VCaP (cell line): Measurements from ENCODE around the gene FAM83G.
"Not testable (repeated sequence)": the region's sequence is repeated elsewhere in the genome, so short reads cannot be mapped to it uniquely, and the experiment has no call there.

ENCODE experiments used
- H3K27ac ChIP-seq: fragments of 450-650 bp; 2 replicates; pipeline ENCODE4 v1.5.1; 2017
- TF ChIP-seq, protein P1 (sequence below): fragments of 450-650 bp; conservative IDR thresholded peaks from 2 replicates; pipeline ENCODE4 v1.5.1; 2017; ENCODE audit warnings: mild to moderate bottlenecking, moderate library complexity

The FAM83G gene

DNA sequence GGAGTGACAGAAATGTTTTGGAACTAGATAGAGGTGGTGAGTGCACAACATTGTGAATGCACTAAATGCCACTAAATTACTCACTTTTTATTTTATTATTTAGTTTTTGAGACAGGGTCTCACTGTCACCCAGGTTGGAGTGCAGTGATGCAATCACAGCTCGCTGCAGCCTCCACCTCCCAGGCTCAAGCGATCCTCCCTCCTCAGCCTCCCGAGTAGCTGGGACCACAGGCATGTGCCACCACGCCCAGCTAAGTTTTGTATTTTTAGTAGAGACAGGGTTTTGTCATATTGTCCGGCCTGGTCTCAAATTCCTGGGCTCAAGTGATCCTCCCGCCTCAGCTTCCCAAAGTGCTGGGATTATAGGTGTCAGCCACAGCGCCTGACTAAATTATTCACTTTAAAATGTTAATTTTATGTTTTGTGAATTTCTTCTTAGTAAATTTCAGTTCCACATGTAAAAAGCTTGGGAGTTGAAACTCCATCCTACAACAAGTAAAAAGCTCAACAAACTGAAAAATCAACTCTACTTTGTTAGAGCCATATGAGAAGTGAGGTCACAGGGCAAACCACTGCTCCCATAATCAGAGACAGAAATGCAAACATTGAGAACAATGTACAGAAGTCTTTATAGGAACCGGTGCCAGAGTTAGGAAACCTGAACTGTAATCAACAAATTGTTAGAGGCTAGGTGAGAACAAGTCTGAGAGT, 66.4 kb downstream of the FAM83G start:
- no peak overlapping the region for H3K27ac ChIP-seq
- TF ChIP-seq, protein P1, sequence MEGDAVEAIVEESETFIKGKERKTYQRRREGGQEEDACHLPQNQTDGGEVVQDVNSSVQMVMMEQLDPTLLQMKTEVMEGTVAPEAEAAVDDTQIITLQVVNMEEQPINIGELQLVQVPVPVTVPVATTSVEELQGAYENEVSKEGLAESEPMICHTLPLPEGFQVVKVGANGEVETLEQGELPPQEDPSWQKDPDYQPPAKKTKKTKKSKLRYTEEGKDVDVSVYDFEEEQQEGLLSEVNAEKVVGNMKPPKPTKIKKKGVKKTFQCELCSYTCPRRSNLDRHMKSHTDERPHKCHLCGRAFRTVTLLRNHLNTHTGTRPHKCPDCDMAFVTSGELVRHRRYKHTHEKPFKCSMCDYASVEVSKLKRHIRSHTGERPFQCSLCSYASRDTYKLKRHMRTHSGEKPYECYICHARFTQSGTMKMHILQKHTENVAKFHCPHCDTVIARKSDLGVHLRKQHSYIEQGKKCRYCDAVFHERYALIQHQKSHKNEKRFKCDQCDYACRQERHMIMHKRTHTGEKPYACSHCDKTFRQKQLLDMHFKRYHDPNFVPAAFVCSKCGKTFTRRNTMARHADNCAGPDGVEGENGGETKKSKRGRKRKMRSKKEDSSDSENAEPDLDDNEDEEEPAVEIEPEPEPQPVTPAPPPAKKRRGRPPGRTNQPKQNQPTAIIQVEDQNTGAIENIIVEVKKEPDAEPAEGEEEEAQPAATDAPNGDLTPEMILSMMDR = no peak

GRCh38 chr17:18933102-18934058, 71.2 kb downstream of the FAM83G start:
- H3K27ac ChIP-seq = no peak overlapping the region
- TF ChIP-seq, protein P1 = no peak

- TF ChIP-seq, protein P1 = no peak
- no peak overlapping the region for H3K27ac ChIP-seq
These were observed 72.1 kb downstream of the FAM83G start for GRCh38 chr17:18932360-18933055.

DNA sequence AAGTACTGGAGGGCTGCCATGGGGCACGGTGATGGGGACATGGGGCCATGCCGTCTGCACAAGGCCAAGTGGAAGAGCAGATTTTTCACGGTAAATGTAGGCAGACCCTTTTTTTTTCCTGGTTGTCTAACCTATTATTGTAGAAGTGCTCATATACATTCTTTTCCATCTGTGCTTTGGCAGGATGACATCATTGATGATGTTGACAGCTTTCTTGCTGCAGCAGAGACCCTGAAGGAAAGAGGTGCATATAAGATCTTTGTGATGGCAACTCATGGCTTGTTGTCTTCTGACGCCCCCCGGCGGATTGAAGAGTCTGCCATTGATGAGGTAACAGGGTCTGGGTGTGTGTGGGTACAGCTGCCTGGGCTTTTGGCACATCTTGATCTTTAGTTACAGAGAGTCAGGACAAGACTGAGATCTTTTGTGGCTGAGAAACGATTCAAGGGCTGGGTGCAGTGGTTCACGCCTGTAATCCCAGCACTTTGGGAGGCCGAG, 75.9 kb downstream of the FAM83G start:
- TF ChIP-seq, protein P1 = no peak
- no peak overlapping the region for H3K27ac ChIP-seq

- TF ChIP-seq, protein P1 = no peak
- H3K27ac ChIP-seq = no peak overlapping the region
These were observed 79.4 kb downstream of the FAM83G start for GRCh38 chr17:18925187-18925586.

- not testable (repeated sequence) for H3K27ac ChIP-seq
These were observed 82.0 kb downstream of the FAM83G start for GRCh38 chr17:18922596-18922995.

DNA sequence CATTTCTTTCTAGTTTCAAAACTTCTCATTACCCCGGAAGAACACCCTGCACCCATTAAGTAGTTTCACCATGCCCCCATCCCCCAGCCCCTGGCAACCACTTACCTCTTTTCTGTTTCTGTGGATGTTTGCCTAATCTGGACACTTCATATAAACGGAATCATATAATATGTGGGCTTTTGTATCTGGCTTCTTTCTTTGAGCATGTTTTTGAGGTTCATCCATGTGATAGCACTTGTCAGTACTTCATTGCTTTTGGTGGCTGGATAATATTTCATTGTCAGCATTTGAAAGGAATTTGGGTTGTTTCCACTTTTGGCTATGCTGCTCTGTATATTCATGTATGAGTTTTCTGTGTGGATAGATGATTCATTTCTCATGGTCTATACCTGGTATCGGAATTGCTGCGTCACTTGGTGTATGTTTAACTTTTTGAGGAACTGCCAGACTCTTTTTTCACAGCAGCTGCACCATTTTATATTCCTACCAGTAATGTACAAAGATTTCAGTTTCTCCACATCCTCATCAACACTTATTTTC, 82.6 kb downstream of the FAM83G start:
- TF ChIP-seq, protein P1 = no peak
- H3K27ac ChIP-seq = no peak overlapping the region
